Gastroesophageal sphincter (tissue), 3 donors: ENCODE data around the gene C17orf107.

Source experiments
- CTCF ChIP-seq, 4 experiments: fragments of 200-600 bp in 2 of 4; fragments of 450-650 bp in 2 of 4; sonication (generic) in 1 of 4; IDR thresholded peaks; one replicate each; pipeline ENCODE4 v1.5.1; 2017 to 2019; ENCODE audit warnings: antibody characterized with exemption in 4 of 4, mild to moderate bottlenecking in 2 of 4, moderate library complexity in 2 of 4
- EP300 ChIP-seq: sonication (generic); formaldehyde crosslinking; IDR thresholded peaks from one replicate; pipeline ENCODE4 v1.6.1; 2017; ENCODE audit warnings: antibody characterized with exemption, mild to moderate bottlenecking
- POLR2A ChIP-seq, 2 donors: fragments of 450-650 bp; IDR thresholded peaks; one replicate each; pipeline ENCODE4 v1.6.1; 2017; ENCODE audit warnings: antibody characterized with exemption in 2 of 2, mild to moderate bottlenecking in 2 of 2, moderate library complexity in 1 of 2
- POLR2AphosphoS5 ChIP-seq: sonication (generic); formaldehyde crosslinking; IDR thresholded peaks from one replicate; pipeline ENCODE4 v1.6.1; 2017; ENCODE audit warnings: antibody characterized with exemption

- TF ChIP-seq CTCF (IDR thresholded peaks at IDR 0.05) (peak in 2 of 4 experiments; percentile 14 to 42), POLR2A (IDR thresholded peaks at IDR 0.05) (peak; percentile 62 to 79), POLR2AphosphoS5 (peak; percentile 24), EP300 (no peak)
These were observed 40.6 kb downstream of the C17orf107 start, which contains the start of the genes RNF167 and SLC25A11 for GRCh38 chr17:4939796-4940554.
